ENCODE measurements around the gene UGT1A3. TPM values are rescaled to one million over a fixed set of nuclear protein-coding genes. Genes with fewer than 3 reads are reported as not detected.
A peak's percentile ranks its signal among the peaks of the same experiment; 100 is the strongest.

The UGT1A3 gene
- total RNA-seq, 1 donor from 2014 or later: 0.86 TPM

GRCh38 chr2:233795735-233796171 lies 66.9 kb downstream of the UGT1A3 start:
- no peak for DNase-seq (ENCODE audit: low spot score)

- no peak for DNase-seq (ENCODE audit: low spot score)
Observed at GRCh38 chr2:233796254-233796653, 67.4 kb downstream of the UGT1A3 start.

- no peak for DNase-seq (ENCODE audit: low spot score)
Observed at GRCh38 chr2:233798335-233799086, 69.7 kb downstream of the UGT1A3 start.

- DNase-seq (ENCODE audit: low spot score): peak; percentile 6
Observed at GRCh38 chr2:233799087-233799665, 70.3 kb downstream of the UGT1A3 start.

GRCh38 chr2:233799716-233800115 lies 70.9 kb downstream of the UGT1A3 start:
- DNase-seq (ENCODE audit: low spot score): peak; percentile 8

GRCh38 chr2:233800208-233800607 lies 71.4 kb downstream of the UGT1A3 start:
- DNase-seq (ENCODE audit: low spot score): no peak

- DNase-seq (ENCODE audit: low spot score): no peak
Observed at GRCh38 chr2:233801357-233802131, 72.7 kb downstream of the UGT1A3 start.

- DNase-seq (ENCODE audit: low spot score): no peak
Observed at GRCh38 chr2:233802132-233802815, 73.4 kb downstream of the UGT1A3 start.

- DNase-seq (ENCODE audit: low spot score): no peak
Observed at GRCh38 chr2:233803292-233803911, 74.6 kb downstream of the UGT1A3 start.

GRCh38 chr2:233803994-233804393 lies 75.2 kb downstream of the UGT1A3 start:
- no peak for DNase-seq (ENCODE audit: low spot score)

GRCh38 chr2:233807215-233807865 lies 78.5 kb downstream of the UGT1A3 start:
- DNase-seq (ENCODE audit: low spot score): no peak

- DNase-seq (ENCODE audit: low spot score): no peak
Observed at GRCh38 chr2:233807966-233808935, 79.4 kb downstream of the UGT1A3 start.

- DNase-seq (ENCODE audit: low spot score): no peak
Observed at GRCh38 chr2:233810385-233810784, 81.5 kb downstream of the UGT1A3 start.

GRCh38 chr2:233811087-233811486 lies 82.2 kb downstream of the UGT1A3 start:
- DNase-seq (ENCODE audit: low spot score): no peak

- DNase-seq (ENCODE audit: low spot score): no peak
Observed at GRCh38 chr2:233811732-233812131, 82.9 kb downstream of the UGT1A3 start.

GRCh38 chr2:233813236-233814055 lies 84.6 kb downstream of the UGT1A3 start:
- DNase-seq (ENCODE audit: low spot score): no peak

- no peak for DNase-seq (ENCODE audit: low spot score)
Observed at GRCh38 chr2:233814056-233814835, 85.4 kb downstream of the UGT1A3 start.

GRCh38 chr2:233815861-233816260 lies 87.0 kb downstream of the UGT1A3 start:
- no peak for DNase-seq (ENCODE audit: low spot score)

All from mucosa of gallbladder (tissue), 1 donor.